CD4-positive, alpha-beta T cell treated with Interleukin-4 for 4 hours (primary cell): ENCODE measurements around the gene LRRC8E.

Experiments used
- DNase-seq: peaks from one replicate; pipeline ENCODE4 v3.0.0-alpha.2; 2020

Gene LRRC8E

DNA sequence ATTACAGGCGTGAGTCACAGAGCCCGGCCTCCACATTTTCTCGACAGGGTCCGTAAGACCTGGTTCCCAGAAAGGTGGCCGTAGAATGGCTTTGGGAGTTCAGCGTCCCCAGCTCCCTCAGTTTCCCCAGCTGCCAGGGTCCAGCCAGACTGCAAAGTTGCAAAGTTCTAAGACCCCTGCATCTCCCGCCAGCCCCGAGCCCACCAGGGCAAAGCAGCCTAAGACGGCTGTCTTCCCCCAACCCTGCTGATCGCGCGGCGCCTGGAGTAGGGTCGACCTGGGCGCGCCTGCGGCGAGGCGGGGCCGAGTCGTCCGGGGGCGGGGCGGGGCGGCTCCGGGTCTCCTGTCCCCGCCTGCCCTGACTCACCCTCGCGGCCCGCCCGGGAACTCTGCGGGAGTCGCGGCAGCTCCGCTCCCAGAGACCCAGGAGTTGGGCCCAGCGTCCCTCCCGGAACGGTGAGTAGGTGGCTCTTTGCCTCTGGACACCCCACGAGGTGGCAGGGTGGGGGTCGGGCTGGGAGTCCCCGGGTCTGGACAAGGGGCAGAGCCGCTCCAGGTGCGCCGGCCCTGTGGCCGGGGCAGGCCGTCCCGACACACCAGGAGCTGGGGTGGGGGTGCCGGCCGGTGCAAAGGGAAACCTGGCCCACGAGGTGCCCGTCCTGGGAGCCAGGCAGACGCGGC, at the start of gene LRRC8E:
LRRC8E (plus strand) TSS at position 366 of the 681 bp plus-strand sequence. CDS start 7,094 bp downstream, outside the sequence.
- no peak for DNase-seq

DNA sequence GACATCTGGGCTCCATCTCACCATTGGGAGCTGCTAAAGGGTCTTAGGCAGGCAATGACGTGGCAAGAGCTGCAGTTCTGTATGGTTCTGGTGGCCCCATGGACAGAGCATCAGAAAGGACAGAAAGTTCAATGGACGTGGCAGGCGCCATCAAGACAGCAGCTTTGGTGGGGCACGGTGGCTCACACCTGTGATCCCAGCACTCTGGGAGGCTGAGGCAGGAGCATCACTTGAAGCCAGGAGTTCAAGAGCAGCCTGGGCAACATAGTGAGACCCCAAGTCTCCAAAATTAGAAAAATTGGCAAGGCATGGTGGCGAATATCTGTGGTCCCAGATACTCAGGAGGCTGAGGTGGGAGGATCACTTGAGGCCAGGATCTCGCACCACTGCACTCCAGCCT, 48.8 kb upstream of the LRRC8E start:
- no peak for DNase-seq

DNA sequence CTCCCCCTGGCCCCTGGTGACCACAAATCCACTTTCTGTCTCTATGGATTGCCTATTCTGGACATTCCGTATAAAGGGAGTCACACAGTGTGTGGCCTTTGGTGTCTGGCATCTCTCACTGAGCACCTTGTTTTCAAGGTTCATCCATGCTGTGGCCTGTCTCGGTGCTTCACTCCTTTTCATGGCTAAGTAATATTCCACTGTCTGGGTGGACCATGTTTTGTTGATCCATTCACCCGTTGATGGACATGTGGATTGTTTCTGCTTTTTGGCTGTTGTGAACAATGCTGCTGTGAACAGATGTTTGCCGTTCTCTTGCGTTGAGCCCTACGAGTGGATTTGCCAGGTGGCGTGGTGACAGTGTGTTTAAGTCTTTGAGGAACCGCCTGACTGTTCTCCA, 47.7 kb upstream of the LRRC8E start:
- no peak for DNase-seq

DNA sequence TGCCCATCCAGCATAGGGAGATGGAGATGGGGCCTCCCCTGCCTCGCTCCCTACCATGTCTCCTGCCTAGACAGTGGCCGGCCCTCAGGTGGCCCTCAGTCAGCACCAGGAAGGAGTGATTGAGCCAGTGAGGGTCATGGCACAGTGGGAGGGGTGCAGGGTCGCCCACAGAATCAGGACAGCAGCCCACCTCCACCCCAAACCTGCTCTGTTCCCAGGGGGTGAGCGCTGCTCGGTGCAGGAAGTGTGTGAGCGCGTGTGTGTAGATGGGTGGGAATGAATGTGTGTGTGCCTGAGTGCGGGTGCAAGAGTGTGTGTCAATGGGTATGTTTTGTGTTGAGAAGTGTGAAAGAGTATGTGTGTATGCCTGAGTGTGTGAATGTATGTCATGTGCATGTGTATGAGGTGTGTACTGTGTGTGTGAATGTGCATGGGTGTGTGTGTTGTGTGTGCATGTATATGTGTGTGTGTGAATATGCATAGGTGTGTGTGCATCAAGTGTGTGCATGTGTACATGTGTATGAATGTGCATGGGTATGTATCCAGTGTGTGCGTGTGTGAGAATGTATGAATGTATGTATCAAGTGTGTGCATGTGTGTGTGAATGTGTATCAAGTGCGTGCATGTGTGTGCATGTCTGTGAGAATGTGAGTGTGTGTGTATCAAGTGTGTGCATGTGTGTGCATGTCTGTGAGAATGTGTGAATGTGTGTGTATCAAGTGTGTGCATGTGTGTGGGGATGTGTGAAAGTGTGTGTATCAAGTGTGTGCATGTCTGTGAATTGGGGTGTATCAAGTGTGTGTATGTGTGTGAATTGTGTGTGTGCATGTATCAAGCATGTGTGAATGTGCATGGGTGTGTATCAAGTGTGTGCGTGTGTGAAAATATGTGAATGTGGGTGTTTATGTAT, 46.3 kb upstream of the LRRC8E start:
- no peak for DNase-seq

DNA sequence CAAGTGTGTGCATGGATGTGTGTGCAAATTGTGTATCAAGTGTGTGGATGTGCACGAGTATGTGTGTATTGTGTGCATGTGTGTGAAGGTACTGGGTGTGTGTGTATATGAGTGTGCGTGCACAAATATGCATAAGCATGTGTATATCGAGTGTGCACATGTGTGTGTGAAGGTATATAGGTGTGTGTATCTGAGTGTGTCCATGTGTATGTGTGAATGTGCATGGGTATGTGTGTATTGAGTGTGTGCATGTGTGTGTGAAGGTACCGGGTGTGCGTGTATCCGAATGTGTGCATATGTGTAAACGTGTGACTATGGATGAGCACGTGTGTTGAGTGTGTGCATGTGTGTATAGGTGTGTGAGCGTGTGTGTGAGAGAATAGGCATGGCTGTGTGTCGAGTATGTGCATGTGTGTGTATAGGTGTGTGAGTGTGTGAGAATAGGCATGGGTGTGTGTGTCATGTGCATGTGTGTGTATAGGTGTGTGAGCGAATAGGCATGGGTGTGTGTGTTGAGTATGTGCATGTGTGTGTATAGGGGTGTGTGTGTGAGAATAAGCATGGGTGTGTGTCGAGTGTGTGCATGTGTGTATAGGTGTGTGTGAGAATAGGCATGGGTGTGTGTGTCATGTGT, 45.5 kb upstream of the LRRC8E start:
- no peak for DNase-seq

DNA sequence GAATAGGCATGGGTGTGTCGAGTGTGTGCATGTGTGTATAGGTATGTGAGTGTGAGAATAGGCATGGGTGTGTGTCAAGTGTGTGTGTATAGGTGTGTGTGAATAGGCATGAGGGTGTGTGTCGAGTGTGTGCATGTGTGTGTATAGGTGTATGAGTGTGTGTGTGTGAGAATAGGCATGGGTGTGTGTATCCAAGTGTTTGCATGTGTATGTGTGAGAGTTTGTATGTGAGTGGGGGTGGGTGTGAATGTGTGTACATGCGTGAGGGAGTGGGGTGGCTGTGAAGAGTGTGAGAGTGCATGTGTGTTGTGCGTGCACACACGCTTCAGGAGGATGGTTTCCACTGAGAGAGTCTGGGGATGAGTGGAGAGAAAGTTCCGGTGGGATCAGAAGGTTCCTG, 44.8 kb upstream of the LRRC8E start:
- no peak for DNase-seq

DNA sequence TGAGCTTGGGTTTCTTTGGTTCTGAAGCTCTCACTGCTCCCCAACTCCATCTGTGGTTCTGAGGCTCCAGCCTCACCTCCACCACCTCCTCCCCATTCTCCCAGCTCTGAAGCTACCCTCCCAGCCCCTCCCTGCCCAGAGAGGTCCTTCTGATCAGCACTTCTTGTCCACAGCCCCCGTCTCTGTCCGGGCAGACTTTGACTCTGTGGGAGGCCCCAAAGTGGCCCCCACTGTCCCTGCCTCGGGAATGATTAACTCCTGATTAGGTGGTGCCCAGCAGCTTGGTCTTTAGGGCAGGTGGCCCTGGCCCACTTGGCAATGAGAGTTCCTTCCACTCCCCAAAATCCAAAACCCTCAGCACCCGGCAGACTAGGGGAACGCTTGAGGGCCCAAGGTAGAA, 43.9 kb upstream of the LRRC8E start:
- DNase-seq: no peak

DNA sequence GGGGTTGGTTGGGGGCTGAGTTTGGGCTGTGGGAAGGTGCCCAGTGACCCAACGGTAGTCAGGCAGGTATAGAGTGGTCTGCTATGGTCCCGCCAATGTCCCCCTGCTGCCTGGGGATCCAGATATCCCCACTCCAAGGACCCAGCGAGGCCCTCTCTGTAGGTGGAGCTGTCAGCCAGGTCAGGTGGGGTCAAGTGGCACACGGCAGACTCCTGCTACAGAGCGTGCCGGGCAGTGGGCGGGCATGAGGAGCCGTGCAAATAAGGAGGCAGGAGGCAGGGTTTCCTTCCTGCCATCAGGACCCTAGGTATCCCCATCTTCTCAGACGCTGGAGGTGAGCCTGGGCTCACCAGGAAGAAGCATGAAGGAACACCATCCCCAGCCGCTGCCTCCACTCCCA, 43.4 kb upstream of the LRRC8E start:
- DNase-seq: no peak

DNA sequence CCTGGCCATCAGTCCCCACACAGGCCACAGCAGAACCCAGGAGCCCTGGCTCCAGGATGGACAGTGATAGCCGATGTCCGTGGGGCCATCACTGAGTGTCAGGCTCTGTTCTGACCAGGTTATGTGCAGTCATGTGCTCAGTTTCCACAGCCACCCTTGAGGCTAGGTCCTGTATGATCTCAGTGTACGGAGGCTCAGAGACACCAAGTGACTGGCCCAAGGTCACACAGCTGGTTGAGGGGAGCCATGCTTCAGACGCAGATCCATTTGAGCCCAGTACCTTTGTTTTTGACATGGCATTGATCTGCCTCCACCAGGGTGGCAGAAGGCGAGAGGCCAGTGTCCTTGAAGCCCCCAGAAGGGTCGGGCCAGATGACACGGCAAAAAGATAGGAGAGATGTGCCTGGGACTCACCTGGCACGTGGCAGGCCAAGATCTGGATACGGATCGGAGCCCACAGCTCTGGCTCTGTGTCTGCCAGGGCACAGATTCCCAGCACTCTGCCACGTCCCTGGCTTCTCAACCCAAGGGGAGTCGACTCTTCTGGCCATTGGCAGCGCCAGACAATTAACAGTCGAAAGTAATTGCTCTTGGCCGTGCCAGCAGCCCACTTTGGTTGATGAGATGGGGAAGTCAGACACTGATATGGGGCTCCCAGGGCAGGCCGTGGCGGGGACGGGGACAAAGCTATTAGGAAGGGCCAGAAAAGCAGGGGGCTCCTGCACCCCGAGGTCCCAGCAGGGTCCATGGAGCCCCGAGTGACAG, 42.7 kb upstream of the LRRC8E start:
- DNase-seq: no peak

DNA sequence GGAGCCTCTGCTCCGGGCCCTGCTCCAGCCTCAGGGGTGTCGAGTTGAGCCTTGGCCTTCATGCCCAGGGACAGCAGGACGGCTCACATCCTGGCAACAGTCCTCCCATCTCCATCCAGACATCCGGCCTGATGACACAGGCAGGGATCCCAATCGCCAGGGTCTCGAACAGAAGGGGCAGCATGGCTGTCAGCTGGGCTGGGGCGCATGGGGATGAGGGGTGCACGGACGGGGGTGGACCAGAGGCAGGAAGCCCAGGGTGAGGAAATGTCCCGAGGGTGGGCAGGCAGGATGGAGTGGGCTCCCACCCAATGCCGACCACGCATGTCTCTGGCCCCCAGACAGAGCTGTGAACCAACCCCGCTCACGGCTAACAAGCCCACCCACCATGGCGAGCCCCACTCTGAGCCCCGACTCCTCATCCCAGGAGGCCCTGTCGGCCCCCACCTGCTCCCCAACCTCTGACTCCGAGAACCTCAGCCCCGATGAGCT, 42.1 kb upstream of the LRRC8E start:
- DNase-seq: no peak

DNA sequence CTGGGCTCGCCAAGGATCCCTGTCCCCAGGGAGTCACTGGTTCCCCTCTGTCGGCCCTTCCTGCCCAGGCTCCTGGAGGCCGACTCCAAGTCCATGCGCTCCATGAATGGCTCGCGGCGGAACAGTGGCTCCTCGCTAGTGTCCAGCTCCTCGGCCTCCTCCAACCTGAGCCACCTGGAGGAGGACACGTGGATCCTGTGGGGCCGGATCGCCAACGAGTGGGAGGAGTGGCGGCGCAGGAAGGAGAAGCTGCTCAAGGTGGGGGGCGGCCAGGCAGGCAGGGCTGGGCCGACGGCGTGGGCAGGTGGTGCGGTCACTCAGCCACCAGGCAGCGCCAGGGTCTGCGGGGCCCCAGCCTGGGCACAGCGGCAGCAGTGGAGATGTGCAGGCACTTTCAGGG, 40.6 kb upstream of the LRRC8E start:
- DNase-seq: no peak

DNA sequence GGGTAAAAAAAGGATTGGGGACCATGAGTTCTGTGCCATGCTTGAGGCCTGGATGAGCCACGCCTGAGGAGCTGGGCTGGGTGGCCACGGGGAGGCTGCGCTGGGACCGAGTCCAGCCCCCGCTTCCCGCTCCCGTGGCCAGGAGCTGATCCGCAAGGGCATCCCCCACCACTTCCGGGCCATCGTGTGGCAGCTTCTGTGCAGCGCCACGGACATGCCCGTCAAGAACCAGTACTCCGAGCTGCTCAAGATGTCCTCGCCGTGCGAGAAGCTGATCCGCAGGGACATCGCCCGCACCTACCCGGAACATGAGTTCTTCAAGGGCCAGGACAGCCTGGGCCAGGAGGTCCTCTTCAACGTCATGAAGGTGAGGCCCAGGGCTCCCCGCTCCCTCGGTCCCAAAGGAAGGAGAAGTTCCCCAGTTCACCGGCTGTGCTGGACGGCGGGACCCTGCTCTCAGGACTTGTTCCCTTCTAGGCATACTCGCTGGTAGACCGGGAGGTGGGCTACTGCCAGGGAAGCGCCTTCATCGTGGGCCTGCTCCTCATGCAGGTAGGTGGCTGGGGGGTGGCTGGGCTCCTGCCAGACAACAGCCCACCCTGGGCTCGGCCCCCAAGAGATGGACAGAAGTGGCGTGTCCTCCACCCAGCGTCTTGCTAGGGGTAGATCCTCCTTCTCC, 39.4 kb upstream of the LRRC8E start:
- DNase-seq: no peak

DNA sequence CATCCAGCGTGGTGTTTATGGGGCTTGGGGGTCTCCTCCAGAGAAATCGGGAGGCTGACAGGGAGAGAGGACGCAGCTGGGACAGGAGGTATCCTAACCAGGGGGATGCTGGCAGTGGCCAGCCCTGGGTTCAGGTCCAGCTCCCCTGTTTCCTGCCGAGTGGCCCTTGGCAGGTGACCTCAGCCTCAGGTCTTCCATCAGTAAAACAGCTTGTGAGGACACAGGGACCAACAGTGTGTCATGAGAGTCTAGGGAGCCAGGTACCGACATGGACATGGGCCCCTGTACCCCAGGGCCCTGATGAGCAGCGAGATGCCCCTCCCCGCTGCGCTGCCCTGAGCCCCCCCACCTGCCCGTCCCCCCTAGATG, 38.7 kb upstream of the LRRC8E start:
- DNase-seq: no peak

DNA sequence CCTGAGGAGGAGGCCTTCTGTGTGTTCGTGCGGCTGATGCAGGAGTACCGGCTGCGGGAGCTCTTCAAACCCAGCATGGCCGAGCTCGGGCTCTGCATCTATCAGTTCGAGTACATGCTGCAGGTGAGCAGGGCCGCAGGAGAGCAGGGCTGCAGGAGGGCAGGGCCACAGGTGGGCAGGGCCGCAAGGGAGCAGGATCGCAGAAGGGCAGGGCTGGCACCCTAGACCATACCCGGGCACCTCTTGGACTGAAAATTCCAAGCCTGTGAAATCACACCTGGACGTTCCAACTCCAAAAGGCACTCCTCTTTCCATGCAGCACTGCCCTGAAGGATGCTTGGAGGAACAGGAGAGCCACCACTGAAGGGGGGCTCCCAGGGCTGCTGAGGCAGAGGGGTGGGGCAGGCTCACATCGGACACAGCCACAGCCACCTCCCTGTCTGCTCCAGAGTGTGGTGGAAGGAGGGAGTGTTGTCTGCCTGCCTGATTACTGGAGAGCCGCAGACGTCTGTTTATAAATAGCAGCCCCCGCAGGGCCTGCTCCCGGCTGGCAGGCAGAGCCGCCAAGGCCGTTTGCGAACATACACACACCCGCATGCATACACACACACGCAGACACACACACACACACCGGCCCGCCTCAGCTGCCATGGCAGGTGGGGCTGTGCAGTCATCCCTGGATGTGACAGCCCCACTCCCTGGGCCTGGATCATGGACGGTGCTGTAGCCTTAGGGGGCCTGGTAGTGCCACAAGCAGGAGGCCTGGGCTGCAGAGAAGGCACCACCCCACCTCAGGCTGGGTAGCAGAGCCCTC, 38.1 kb upstream of the LRRC8E start:
- no peak for DNase-seq

DNA sequence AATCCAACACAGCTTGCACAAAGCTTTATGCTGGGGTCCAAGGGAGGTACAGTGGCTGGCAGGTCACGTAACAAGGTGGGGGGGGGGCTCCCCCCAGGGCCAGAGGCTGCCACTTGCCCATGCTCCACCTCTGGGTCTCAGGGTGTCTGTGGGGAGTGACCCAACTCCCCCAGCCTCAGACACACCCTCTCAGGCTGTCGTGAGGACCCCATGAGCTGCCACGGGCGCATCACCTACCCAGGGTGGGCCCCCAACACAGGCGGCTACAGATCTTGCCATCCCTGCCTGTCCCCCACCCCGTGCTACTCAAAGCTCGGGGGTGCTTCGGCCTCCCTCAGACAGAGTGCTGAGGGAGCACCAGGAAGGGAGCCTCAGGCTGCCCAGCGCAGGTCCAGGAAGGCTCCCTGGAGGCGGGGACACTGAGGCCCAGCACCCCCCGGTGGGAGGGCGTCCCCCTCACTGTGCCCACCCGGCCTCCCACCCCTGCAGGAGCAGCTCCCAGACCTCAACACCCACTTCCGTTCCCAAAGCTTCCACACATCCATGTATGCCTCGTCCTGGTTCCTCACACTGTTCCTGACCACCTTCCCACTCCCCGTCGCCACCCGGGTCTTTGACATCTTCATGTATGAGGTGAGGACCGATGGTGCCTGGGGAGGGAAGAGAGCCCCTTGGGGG, 37.2 kb upstream of the LRRC8E start:
- DNase-seq: no peak

DNA sequence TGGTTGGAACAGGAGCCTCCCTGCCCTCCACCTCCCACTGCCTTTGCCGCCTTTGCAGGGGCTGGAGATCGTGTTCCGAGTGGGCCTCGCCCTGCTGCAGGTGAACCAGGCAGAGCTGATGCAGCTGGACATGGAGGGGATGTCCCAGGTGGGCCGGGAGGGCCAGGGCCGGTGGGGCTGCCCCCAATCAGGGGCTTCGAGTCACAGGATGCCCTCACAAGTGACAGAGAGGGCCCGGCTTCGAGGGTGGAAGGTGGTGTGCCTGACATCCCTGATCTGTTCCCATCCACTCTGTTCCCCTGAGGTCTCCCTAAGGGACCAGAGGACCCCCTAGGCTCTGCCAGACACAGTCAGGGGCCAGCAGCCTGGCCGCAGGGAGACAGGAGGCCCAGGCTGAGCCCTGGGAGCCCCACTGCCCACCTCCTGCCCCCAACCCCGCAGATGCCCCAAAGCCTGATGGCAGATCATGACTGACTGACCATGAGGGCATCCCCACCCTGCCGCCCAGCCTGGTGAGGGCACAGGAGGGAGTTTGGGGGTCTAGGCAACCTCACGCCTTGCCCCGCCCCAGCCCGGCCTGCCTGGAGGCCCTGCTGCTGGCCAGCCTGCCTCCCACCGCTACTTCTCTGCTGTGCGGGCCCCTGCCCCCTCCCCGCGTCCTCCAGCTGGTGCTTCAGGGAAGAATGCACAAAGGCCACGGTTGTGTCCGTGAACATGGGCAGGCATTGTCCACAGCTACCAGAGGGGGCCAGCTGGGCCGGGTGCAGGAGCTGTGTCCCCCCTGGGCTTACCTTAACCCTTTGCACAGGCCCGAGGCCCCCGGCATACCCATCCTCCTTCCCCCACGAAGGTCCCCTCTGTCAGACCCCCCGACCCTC, 36.4 kb upstream of the LRRC8E start:
- no peak for DNase-seq

DNA sequence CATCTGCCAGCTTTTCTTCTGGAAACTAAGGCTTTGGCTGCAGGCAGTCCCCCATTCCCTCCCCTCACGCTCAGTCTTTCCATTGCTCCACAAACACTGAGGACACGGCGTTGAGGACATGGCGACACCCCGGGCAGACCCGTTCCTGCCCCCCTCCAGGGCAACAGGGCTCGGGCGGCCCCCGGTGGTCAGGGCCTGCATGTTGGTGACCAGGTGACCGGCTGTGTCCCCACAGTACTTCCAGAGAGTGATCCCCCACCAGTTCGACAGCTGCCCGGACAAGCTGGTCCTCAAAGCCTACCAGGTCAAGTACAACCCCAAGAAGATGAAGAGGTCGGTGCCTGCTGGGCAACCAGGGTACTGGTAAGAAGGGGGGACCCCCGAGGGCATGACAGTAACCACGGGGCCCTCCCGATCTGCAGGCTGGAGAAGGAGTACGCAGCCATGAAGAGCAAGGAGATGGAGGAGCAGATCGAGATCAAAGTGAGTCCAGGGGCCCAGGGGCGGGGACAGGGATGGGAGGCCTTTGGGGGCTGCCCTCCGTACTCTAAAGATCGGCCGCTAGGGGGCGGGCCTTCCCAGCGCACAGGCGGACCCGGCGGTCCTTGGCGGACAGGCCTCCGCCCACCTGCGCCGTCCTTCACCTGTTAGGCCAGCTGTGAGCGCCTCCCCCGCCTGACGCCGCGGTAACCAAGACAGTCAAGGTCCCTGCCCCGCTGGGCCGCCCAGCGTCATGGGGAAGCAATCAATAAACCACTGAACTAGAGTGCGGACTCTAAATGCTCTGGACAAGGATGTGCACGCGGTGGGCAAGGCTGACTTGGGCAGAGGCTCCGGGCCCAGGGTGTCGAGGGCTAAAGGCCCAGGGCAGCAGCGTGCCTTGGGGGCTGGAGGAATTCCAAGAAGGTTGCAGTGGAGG, 35.2 kb upstream of the LRRC8E start:
- peak; percentile 52 for DNase-seq

DNA sequence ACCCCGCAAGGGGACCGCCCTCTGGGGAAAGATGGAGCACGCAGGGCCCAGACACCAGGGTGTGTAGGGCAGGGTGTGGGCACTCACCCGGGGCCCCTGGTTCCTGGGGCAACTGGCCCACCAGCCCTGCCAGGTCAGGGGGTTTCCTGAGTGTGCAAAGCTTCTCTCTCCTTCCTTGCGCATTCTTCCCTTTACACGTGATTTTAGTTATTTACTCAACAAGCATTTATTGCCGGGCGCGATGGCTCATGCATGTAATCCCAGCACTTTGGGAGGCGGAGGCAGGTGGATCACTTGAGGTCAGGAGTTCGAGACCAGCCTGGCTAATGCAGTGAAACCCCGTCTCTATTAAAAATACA, 34.6 kb upstream of the LRRC8E start:
- DNase-seq: no peak
